Astrocyte (in vitro differentiated cells and primary cell): ENCODE measurements around the gene PNKD. TPM values are rescaled to one million over a fixed set of nuclear protein-coding genes. Genes with fewer than 3 reads are reported as not detected.

ENCODE experiments used
- DNase-seq: peaks from one replicate; pipeline ENCODE4 v3.0.0-alpha.2; 2010; ENCODE audit warnings: low read depth
- FAIRE-seq: peaks from 2 replicates; lab custom pipeline; 2011; peaks lifted over from hg19 to GRCh38; lab: Jason Lieb, UNC
- H2AFZ ChIP-seq: 2 replicates; pipeline ENCODE4 v1.6.0; 2012; ENCODE audit warnings: low read depth, low read length, inconsistent platforms
- H3K27ac ChIP-seq: 2 replicates; pipeline ENCODE4 v1.5.1; 2011; ENCODE audit warnings: low read depth, low read length, inconsistent platforms
- H3K27me3 ChIP-seq: 2 replicates; pipeline ENCODE4 v1.6.0; 2011; ENCODE audit warnings: low read length, inconsistent platforms; ENCODE audit not compliant: insufficient read depth
- H3K36me3 ChIP-seq: 2 replicates; pipeline ENCODE4 v1.5.1; 2011; ENCODE audit warnings: low read length, inconsistent platforms; ENCODE audit not compliant: insufficient read depth
- H3K4me1 ChIP-seq: 2 replicates; pipeline ENCODE4 v1.5.1; 2011; ENCODE audit warnings: low read length, inconsistent platforms; ENCODE audit not compliant: insufficient read depth
- H3K4me2 ChIP-seq: 2 replicates; pipeline ENCODE4 v1.6.0; 2012; ENCODE audit warnings: low read length, inconsistent platforms
- H3K4me3 ChIP-seq: 2 replicates; pipeline ENCODE4 v1.5.1; 2011; ENCODE audit warnings: low read depth, mild to moderate bottlenecking, low read length, inconsistent platforms; ENCODE audit not compliant: insufficient read depth
- H3K79me2 ChIP-seq: 2 replicates; pipeline ENCODE4 v1.6.0; 2012; ENCODE audit warnings: mild to moderate bottlenecking, low read length, inconsistent platforms; ENCODE audit not compliant: insufficient read depth
- H3K9ac ChIP-seq: 2 replicates; pipeline ENCODE4 v1.6.0; 2012; ENCODE audit warnings: mild to moderate bottlenecking, low read length, inconsistent platforms
- H3K9me3 ChIP-seq: 2 replicates; pipeline ENCODE4 v1.5.1; 2012; ENCODE audit warnings: low read depth, mild to moderate bottlenecking, low read length, inconsistent platforms; ENCODE audit not compliant: insufficient read depth
- H4K20me1 ChIP-seq: 2 replicates; pipeline ENCODE4 v1.6.0; 2012; ENCODE audit warnings: low read length, inconsistent platforms; ENCODE audit not compliant: insufficient read depth
- H3K27ac Mint-ChIP-seq: one replicate; pipeline ENCODE4 v1.8.0; 2021; ENCODE audit warnings: mild to moderate bottlenecking, mixed read lengths; ENCODE audit not compliant: unreplicated experiment
- H3K27me3 Mint-ChIP-seq: one replicate; pipeline ENCODE4 v1.8.0; 2021; ENCODE audit warnings: low read depth, mixed read lengths; ENCODE audit not compliant: unreplicated experiment
- H3K36me3 Mint-ChIP-seq: one replicate; pipeline ENCODE4 v1.8.0; 2021; ENCODE audit warnings: low read depth, mixed read lengths; ENCODE audit not compliant: unreplicated experiment
- H3K4me1 Mint-ChIP-seq: one replicate; pipeline ENCODE4 v1.8.0; 2021; ENCODE audit warnings: low read depth, mixed read lengths; ENCODE audit not compliant: unreplicated experiment
- H3K4me3 Mint-ChIP-seq: one replicate; pipeline ENCODE4 v1.8.0; 2021; ENCODE audit warnings: mild to moderate bottlenecking, moderate library complexity, mixed read lengths; ENCODE audit not compliant: unreplicated experiment
- H3K9me3 Mint-ChIP-seq: one replicate; pipeline ENCODE4 v1.8.0; 2021; ENCODE audit warnings: mild to moderate bottlenecking, mixed read lengths; ENCODE audit not compliant: unreplicated experiment
- CTCF ChIP-seq: IDR thresholded peaks from 2 replicates; pipeline ENCODE4 v1.5.1; 2011; ENCODE audit warnings: low read depth, mild to moderate bottlenecking, inconsistent platforms, low read length, moderate library complexity; ENCODE audit not compliant: insufficient read depth
- EZH2 ChIP-seq: IDR thresholded peaks from 2 replicates; pipeline ENCODE4 v1.6.1; 2012; ENCODE audit warnings: mild to moderate bottlenecking, low read length, inconsistent platforms; ENCODE audit not compliant: insufficient read depth
- total RNA-seq: library from RNA; stranded (reverse); gene quantifications from 2 replicates; pipeline ENCODE4 v1.2.1, GENCODE V29; 2021

The PNKD gene
- total RNA-seq, 1 donor from 2014 or later, result 40.9 TPM

GRCh38 chr2:218273908-218274249 lies 3.6 kb downstream of the PNKD start:
- Histone ChIP-seq H4K20me1 (peaks cover 8% of the 10 kb centered on the region), H3K9me3 (no peaks in the 10 kb centered on the region), H3K27me3 (no peaks in the 10 kb centered on the region), H3K36me3 (peaks cover 38% of the 10 kb centered on the region), H3K9ac (no peak overlapping the region), H3K4me3 (no peak overlapping the region), H3K4me2 (no peak overlapping the region), H3K79me2 (peaks cover 28% of the 10 kb centered on the region), H2AFZ (no peak overlapping the region), H3K27ac (no peak overlapping the region), H3K4me1 (peaks cover 17% of the 10 kb centered on the region)
- Mint-ChIP-seq H3K27ac (no peak overlapping the region), H3K27me3 (no peaks in the 10 kb centered on the region), H3K4me3 (no peak overlapping the region), H3K36me3 (peaks cover 10% of the 10 kb centered on the region), H3K4me1 (peaks cover 11% of the 10 kb centered on the region), H3K9me3 (no peaks in the 10 kb centered on the region)
- no peak for TF ChIP-seq CTCF
- no peak for DNase-seq
- FAIRE-seq, result no peak

GRCh38 chr2:218274586-218274985 lies 4.3 kb downstream of the PNKD start:
- Histone ChIP-seq H3K79me2 (peaks cover 21% of the 10 kb centered on the region), H3K9me3 (no peaks in the 10 kb centered on the region), H3K27ac (no peak overlapping the region), H3K36me3 (peaks cover 41% of the 10 kb centered on the region), H3K4me1 (peaks cover 13% of the 10 kb centered on the region), H3K9ac (no peak overlapping the region), H4K20me1 (peaks cover 2% of the 10 kb centered on the region), H3K27me3 (no peaks in the 10 kb centered on the region), H3K4me3 (no peak overlapping the region), H2AFZ (no peak overlapping the region), H3K4me2 (no peak overlapping the region)
- peaks cover 7% of the 10 kb centered on the region for H3K36me3 Mint-ChIP-seq
- peaks cover 5% of the 10 kb centered on the region for H3K4me1 Mint-ChIP-seq
- FAIRE-seq (no peak), DNase-seq (no peak)
- no peaks in the 10 kb centered on the region for H3K27me3 Mint-ChIP-seq
- TF ChIP-seq CTCF, result no peak
- no peak for TF ChIP-seq EZH2
- no peak overlapping the region for H3K4me3 Mint-ChIP-seq
- H3K9me3 Mint-ChIP-seq, result no peaks in the 10 kb centered on the region
- H3K27ac Mint-ChIP-seq, result no peak overlapping the region

GRCh38 chr2:218275371-218276072 lies 5.2 kb downstream of the PNKD start:
- no peaks in the 10 kb centered on the region for H3K27me3 Mint-ChIP-seq
- H4K20me1 ChIP-seq, result no peaks in the 10 kb centered on the region
- H3K36me3 ChIP-seq, result peaks cover 42% of the 10 kb centered on the region
- no peak overlapping the region for H3K4me3 Mint-ChIP-seq
- peaks cover 5% of the 10 kb centered on the region for H3K4me1 Mint-ChIP-seq
- peaks cover 13% of the 10 kb centered on the region for H3K4me1 ChIP-seq
- H3K9me3 Mint-ChIP-seq, result no peaks in the 10 kb centered on the region
- DNase-seq (no peak), FAIRE-seq (no peak)
- H3K4me3 ChIP-seq, result no peak overlapping the region
- no peak overlapping the region for H3K27ac Mint-ChIP-seq
- no peak overlapping the region for H3K4me2 ChIP-seq
- peaks cover 16% of the 10 kb centered on the region for H3K79me2 ChIP-seq
- H3K36me3 Mint-ChIP-seq, result peaks cover 12% of the 10 kb centered on the region
- no peak overlapping the region for H3K9ac ChIP-seq
- TF ChIP-seq EZH2 (no peak), CTCF (no peak)
- no peaks in the 10 kb centered on the region for H3K9me3 ChIP-seq
- no peak overlapping the region for H3K27ac ChIP-seq
- no peak overlapping the region for H2AFZ ChIP-seq
- H3K27me3 ChIP-seq, result no peaks in the 10 kb centered on the region
